ENCODE results near the gene NPIPA2. TPM values are rescaled to one million over a fixed set of nuclear protein-coding genes. Genes with fewer than 3 reads are reported as not detected.
"Not testable (repeated sequence)": the region's sequence is repeated elsewhere in the genome, so short reads cannot be mapped to it uniquely, and the experiment has no call there.

The NPIPA2 gene
- not detected for total RNA-seq

DNA sequence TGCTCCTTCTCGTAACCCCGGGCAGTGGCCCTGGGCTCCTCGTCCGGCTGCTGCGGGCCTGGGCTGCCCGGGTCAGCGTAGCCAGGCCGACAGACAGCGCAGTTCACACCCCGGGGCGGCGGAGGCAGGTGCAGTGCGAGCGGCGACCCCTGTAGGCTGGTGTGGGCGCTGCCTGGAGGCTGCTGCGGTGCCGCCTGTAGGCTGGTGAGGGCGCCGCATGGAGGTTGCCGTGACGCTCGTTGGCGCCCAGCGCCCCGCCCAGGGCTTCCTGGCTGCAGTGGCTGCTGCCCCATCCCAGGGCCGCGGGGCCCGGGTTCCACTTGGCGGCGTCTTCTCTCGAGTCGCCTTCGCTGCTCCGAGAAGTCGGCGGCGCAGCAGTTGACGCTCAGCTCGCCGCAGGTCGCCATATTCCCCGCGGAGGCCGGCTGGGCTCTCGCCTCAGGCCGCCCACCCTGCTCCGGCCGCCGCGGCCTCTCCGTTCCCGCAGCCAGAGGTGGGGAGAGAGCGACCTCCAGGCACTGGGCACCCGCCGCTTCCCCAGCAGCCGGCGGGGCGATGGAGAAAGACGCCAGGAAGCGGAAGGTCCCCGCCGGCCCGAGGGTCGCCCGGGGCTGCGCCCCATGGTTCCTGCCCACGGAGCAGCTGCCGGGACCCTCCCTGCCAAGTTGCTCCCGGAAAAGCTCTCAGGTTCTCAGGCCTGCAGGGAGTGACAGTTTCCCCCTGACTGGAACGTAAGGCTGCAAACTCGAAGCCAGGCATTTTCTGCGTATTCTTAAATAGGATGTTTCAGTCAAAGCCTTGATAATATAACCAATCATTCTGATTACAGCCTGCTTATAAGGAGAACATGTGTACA is at the start of gene NPIPA2:
TSS of gene NPIPA2 (plus strand) at position 261 of the 856 bp plus-strand sequence. CDS start 5,533 bp downstream, outside the sequence.
- DNase-seq = not testable (repeated sequence)

DNA sequence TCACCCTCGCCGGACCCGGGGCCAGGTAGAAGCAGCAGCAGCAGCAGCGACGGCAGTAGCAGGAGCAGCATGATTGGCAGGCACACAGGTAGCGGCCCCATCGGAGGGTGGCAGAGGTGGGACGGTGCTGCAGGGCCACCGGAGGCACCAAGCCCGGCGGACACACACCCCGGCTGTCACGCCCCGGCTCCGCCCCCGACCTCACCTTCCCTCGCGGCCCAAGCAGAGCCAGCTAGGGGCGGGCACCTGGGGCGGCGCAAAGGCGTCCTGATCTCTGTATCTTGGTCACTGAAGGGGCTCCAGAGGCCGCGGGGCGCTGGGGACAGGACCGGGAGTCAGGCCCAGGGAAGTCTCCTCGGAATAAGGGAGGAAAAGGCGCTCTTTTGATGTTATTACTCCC is 48.2 kb upstream of the NPIPA2 start, which contains the start of gene PLA2G10:
TSS of gene PLA2G10 (minus strand) at position 180 of the 400 bp plus-strand sequence. CDS start at position 101, 79 bp downstream.
- not testable (repeated sequence) for DNase-seq

DNA sequence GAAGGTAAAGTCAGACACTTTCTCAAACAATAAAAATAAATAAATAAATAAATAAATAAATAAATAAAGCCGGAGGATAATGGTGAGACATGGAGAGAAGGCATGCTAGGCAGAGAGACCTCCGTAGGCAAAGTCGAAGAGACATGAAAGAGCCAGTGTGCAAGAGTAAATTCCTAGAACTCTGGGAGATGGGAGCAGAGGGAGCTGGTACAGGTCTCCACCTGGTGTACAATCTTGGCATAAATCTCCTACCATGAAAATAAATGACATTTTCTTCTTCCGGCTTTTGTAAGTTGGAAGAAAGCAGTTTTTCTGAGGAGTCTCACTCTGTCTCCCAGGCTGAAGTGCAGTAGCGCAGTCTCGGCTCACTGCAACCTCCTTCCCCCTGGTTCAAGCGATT is 40.5 kb upstream of the NPIPA2 start:
- not testable (repeated sequence) for DNase-seq

- not testable (repeated sequence) for DNase-seq
These were observed 39.7 kb upstream of the NPIPA2 start for GRCh38 chr16:14702672-14703071.

DNA sequence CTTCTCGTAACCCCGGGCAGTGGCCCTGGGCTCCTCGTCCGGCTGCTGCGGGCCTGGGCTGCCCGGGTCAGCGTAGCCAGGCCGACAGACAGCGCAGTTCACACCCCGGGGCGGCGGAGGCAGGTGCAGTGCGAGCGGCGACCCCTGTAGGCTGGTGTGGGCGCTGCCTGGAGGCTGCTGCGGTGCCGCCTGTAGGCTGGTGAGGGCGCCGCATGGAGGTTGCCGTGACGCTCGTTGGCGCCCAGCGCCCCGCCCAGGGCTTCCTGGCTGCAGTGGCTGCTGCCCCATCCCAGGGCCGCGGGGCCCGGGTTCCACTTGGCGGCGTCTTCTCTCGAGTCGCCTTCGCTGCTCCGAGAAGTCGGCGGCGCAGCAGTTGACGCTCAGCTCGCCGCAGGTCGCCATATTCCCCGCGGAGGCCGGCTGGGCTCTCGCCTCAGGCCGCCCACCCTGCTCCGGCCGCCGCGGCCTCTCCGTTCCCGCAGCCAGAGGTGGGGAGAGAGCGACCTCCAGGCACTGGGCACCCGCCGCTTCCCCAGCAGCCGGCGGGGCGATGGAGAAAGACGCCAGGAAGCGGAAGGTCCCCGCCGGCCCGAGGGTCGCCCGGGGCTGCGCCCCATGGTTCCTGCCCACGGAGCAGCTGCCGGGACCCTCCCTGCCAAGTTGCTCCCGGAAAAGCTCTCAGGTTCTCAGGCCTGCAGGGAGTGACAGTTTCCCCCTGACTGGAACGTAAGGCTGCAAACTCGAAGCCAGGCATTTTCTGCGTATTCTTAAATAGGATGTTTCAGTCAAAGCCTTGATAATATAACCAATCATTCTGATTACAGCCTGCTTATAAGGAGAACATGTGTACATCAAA is 38.9 kb upstream of the NPIPA2 start, which contains the start of gene NPIPA3:
TSS of gene NPIPA3 (plus strand) at position 256 of the 856 bp plus-strand sequence. CDS start 5,533 bp downstream, outside the sequence.
- not testable (repeated sequence) for DNase-seq

DNA sequence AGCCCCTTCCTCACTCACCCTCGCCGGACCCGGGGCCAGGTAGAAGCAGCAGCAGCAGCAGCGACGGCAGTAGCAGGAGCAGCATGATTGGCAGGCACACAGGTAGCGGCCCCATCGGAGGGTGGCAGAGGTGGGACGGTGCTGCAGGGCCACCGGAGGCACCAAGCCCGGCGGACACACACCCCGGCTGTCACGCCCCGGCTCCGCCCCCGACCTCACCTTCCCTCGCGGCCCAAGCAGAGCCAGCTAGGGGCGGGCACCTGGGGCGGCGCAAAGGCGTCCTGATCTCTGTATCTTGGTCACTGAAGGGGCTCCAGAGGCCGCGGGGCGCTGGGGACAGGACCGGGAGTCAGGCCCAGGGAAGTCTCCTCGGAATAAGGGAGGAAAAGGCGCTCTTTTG is 9.1 kb upstream of the NPIPA2 start:
- not testable (repeated sequence) for DNase-seq

DNA sequence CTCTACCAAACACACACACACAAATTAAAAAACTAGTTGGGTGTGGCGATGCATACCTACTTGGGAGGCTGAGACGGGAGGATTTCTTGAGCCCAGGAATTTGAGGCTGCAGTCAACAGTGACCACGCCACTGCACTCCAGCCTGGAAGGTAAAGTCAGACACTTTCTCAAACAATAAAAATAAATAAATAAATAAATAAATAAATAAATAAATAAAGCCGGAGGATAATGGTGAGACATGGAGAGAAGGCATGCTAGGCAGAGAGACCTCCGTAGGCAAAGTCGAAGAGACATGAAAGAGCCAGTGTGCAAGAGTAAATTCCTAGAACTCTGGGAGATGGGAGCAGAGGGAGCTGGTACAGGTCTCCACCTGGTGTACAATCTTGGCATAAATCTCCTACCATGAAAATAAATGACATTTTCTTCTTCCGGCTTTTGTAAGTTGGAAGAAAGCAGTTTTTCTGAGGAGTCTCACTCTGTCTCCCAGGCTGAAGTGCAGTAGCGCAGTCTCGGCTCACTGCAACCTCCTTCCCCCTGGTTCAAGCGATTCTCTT is 1.4 kb upstream of the NPIPA2 start:
- DNase-seq = not testable (repeated sequence)

- not testable (repeated sequence) for DNase-seq
These were observed 539 bp upstream of the NPIPA2 start for GRCh38 chr16:14741794-14742193.

GRCh38 chr16:14773654-14774053 is 31.3 kb downstream of the NPIPA2 start:
- not testable (repeated sequence) for DNase-seq

DNA sequence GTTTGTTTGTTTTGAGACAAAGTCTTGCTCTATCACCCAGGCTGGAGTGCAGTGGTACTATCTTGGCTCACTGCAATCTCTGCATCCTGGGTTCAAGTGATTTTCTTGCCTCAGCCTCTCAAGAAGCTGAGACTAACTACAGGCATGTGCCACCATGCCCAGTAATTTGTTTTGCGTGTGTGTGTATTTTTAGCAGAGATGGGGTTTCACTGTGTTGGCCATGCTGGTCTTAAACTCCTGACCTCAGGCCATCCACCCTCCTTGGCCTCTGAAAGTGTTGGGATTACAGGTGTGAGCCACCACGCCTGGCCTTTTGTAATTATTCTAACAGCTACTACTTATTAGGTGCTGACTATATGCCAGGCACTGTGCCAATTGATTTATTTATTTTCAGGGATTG is 33.3 kb downstream of the NPIPA2 start:
- not testable (repeated sequence) for DNase-seq

DNA sequence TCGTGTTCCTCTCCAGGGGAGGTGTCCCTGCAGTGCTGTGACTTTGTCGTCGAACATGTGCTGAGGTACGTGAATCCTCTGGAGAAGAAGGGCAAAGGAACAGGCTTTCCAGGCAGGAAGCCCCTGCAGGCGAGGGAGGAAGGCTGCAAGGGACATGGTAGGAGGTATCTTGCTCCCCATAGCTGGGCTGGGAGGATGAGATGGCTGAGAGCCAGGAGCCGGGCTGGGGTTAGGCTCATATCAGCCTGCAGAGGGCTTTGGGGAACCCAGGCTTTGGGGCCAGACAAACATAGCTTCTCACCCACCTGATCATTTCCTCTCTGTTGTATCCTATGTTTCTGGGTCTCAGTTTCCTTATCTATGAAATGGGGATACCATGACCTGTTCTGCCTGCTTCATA is 34.4 kb downstream of the NPIPA2 start:
- not testable (repeated sequence) for DNase-seq

DNA sequence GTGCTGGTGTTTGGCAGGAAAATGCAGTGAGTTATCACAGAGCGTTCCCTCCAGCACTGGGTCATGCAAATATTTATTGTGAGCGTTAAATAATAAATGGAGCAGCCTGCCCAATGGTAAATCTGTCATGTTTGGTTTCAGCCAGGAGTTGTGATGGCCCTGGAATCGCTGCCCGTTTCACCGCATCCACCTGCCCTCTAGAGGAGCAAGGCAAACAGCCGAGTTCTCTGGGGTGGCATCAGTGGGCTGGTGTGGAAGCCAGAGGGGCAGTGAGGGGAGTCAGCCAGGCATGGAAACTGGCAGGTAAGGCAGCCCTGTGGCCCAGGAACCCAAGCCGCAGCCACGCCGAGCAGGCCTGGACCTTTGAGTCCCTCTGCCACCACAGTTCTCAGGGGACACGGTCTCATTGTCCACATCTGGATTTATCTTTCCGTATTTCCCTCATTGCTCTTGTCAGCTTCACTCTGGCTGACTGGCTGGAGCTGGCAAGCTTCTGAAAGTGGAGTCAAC is 37.1 kb downstream of the NPIPA2 start:
- DNase-seq = not testable (repeated sequence)

- DNase-seq = not testable (repeated sequence)
These were observed 43.8 kb downstream of the NPIPA2 start for GRCh38 chr16:14786180-14786579.

DNA sequence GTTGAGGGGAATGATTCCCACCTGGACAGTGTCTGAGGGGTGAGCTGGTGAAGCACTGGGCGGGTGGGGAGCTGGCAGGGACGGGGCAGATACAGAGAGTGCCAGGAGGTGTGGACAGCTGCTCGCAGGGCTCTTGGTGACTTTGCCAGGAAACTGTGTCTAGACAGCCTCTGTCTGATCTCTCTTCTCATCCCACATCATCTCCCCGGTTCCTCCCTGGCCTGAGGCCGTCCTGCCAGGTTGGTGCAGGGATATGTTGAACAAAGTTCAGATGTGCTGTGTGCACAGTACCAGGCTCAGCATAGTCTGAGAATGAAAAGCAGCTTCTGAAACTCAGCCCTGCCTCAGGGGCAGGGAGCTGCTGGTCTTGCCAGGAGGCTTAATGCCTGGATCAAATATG is 47.2 kb downstream of the NPIPA2 start:
- DNase-seq = not testable (repeated sequence)

DNA sequence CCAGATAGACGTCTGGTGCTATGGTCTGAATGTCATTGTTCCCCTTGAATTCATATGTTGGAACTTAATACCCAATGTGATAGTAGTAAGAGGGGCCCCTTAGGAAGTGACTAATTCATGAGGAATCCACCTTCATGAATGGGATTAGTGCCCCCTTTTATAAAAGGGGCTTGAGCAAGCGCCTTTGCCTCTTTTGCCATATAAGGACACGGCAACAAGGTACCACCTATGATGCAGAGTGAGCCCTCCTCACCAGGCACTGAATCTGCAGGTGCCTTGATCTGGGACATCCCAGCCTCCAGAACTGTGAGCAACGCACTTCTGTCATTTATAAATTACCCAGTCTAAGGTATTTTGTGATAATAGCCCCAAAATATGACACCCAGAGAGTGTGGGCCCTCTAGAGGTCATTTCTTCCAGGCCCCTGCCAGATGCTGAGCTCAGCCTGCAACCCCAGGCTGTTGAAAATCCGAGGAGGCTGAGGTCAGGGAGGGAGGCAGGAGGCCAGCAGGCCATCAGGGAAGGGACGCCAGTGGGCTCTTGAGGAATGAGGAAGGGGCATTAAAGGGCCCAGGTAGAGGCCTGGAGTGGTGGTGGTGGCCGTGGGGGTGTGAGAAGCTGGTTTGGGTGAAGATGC is 48.1 kb downstream of the NPIPA2 start:
- not testable (repeated sequence) for DNase-seq

- DNase-seq = not testable (repeated sequence)
These were observed 50.6 kb downstream of the NPIPA2 start for GRCh38 chr16:14792914-14793313.

- not testable (repeated sequence) for DNase-seq
These were observed 55.2 kb downstream of the NPIPA2 start for GRCh38 chr16:14797558-14797957.

DNA sequence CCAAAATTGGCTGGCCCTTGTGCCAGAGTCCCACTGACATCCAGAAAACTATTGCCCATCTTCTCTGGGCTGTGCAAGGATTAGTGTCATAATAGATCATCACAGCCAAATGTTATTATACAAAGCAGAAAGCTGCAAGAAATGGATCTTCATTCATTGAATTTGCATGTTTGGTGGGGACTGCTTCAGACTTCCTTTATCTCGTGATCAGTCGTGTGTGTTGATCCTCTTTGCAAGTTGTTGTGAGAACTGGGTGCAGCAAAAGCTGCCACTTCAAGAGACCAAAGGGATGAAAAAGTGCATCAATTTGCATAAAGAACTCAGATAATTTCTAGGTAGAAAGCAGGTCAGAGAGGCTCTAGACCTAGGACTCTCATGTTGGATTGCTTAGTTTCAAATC is 61.2 kb downstream of the NPIPA2 start:
- not testable (repeated sequence) for DNase-seq

DNA sequence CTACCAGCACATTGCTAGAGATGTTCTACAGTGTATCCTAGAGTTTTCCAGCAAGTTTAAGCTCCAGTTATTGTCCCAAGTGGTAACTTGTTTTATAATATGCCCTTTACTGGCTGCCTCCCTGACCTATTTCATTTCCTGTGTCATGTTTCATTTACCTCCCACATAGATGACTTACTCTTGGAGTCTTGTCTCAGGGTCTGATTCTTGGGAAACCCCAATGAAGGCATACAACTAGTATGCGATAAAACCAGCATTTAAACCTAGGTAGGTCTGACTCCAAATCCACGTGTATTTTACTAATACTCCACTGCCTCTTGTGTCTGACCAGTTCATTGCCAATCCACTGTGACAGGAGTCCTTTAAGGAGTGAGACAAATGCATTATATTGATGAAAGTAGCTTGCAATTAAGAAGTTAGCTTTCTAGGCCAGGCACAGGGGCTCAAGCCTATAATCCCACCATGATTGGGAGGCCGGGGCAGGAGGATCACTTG is 64.9 kb downstream of the NPIPA2 start:
- DNase-seq = not testable (repeated sequence)

DNA sequence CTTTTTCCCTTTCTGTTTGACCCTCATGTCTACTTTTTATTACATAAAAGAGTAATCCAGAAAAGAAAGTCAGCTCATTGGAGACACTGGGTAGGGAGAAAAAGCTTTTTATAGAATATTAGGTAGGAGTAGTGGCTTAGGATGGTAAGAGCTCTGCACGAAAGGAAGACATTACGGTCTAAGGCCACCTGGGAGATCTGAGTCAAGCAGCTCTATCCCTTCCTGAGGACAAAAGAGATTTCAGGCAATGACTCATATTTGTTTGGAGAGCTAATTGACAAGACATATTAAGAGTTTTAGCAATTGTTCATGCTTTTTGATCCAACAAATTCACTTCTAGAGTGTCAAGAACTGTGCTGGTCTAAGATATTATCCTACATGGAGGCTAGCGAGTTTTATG is 71.6 kb downstream of the NPIPA2 start:
- DNase-seq = not testable (repeated sequence)
